Activated T-cell treated with anti-CD3 and anti-CD28 coated beads, Interleukin-2, amount 50 U/mL, for 4 hours (primary cell): ENCODE results near the gene HMX2. TPM values are rescaled to one million over a fixed set of nuclear protein-coding genes. Genes with fewer than 3 reads are reported as not detected.

ENCODE experiments used
- ATAC-seq, 2 donors: fragments of 200-7000 bp; cut with Tn5 transposase; one replicate each; pipeline ENCODE4 v1.10.0; 2021
- DNase-seq: peaks from one replicate; pipeline ENCODE4 v3.0.0-alpha.2; 2020
- H3K27me3 Mint-ChIP-seq: one replicate; pipeline ENCODE4 v1.8.0; 2021; ENCODE audit warnings: low read depth, mixed read lengths
- H3K36me3 Mint-ChIP-seq: one replicate; pipeline ENCODE4 v1.8.0; 2022; ENCODE audit warnings: mixed read lengths; ENCODE audit not compliant: insufficient read depth
- H3K4me1 Mint-ChIP-seq: one replicate; pipeline ENCODE4 v1.8.0; 2021; ENCODE audit warnings: low read depth, mixed read lengths
- H3K4me3 Mint-ChIP-seq: one replicate; pipeline ENCODE4 v1.8.0; 2021; ENCODE audit warnings: mild to moderate bottlenecking, moderate library complexity, mixed read lengths
- H3K9me3 Mint-ChIP-seq: one replicate; pipeline ENCODE4 v1.8.0; 2021; ENCODE audit warnings: mixed read lengths
- total RNA-seq, 3 donors: library from RNA; stranded (reverse); gene quantifications; one replicate each; pipeline ENCODE4 v1.2.1, GENCODE V29; 2021

HMX2 gene
- total RNA-seq, 3 donors from 2014 or later: 0.11 TPM; not detected in 2

DNA sequence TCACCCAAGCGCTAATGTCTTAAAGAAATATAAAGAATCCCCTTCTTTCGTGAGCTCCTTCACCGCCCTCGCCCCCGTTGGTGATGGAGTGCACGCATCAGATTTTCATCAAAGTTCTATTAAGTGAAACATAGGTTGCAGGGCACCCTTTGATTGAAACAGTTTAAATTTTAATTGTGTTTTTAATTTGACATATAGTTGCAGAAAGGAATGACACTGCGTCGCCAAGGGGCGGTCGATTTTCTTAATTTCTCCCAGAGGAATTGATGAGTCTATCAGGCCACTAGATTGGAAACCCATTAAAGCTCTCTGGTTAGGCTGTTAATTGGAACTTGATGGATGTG is 4.1 kb upstream of the HMX2 start:
- H3K36me3 Mint-ChIP-seq: no peaks in the 10 kb centered on the region
- no peak overlapping the region for H3K4me3 Mint-ChIP-seq
- no peaks in the 10 kb centered on the region for H3K9me3 Mint-ChIP-seq
- no peak for DNase-seq
- peaks cover 63% of the 10 kb centered on the region for H3K4me1 Mint-ChIP-seq
- no peak for ATAC-seq
- peaks cover 83% of the 10 kb centered on the region for H3K27me3 Mint-ChIP-seq

DNA sequence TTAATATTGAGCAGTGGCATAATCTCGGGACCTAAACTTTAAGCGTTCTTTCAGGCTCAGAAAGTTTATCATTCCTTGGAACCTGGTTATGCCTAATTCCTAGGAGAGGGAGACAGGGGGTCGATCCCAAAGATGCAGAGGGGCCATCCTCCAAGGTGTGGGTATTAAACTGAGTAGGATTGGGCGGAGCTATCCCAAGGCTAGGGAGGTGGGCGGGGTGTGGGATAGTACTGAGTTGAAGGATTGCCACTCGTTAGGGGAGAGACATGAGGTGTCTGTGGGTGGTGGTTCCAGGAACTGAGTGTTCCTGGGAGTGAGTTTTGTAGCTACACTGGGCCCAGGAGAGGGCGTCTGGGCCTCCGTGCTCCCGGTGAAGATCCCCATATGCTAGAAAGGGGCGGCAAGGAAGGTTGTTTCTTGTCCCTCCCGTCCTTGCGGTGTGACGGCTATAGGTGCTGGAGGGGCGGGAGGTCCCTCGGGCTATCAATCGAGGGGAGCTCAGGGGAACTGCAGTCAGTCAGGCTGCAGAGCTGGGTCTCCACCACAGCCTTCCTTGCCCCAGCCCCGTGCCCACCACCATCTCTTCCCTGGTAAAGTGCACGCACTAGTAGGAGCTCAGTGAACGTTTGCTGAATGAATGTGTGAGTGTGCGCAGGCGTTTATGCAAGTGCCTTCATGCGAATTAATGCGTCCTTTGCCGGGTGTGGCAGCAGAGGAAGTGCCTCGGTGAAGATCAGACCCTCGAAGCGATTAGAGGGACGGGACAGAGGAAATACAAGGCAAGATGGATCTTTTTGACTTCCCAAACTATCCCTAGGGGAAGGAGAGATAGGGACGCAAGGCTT is 3.0 kb upstream of the HMX2 start:
- Mint-ChIP-seq H3K4me1 (peaks cover 64% of the 10 kb centered on the region), H3K27me3 (peaks cover 78% of the 10 kb centered on the region), H3K36me3 (peaks cover 2% of the 10 kb centered on the region), H3K4me3 (peak overlapping the region; percentile 35), H3K9me3 (no peaks in the 10 kb centered on the region)
- ATAC-seq: no peak
- DNase-seq: peak; percentile 7

DNA sequence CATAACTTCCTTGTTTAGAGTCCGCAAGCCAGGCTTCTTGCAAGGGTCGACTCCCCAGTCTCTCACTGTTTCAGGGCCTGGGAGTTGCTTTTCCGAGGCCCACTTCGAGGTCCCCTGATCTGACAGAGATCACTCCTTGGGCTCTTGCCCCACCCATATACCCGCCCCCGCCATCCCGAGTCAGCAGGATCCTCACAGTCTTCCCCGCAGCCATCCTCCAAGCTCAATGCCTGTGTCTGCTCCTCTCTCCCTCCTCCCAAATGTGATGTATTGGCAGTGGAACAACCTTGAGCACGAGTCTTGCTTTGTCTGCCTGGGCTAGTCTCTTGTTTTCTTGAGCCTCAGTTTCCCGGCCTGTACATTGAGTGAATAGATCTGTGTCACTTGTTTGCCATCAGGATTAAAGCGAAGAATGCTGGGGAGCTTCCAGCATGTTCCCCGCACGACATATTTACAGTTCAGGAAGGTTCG is 2.4 kb upstream of the HMX2 start:
- peaks cover 2% of the 10 kb centered on the region for H3K36me3 Mint-ChIP-seq
- peaks cover 78% of the 10 kb centered on the region for H3K27me3 Mint-ChIP-seq
- no peaks in the 10 kb centered on the region for H3K9me3 Mint-ChIP-seq
- peaks cover 65% of the 10 kb centered on the region for H3K4me1 Mint-ChIP-seq
- peak overlapping the region; percentile 9 for H3K4me3 Mint-ChIP-seq
- ATAC-seq (no peak), DNase-seq (no peak)

DNA sequence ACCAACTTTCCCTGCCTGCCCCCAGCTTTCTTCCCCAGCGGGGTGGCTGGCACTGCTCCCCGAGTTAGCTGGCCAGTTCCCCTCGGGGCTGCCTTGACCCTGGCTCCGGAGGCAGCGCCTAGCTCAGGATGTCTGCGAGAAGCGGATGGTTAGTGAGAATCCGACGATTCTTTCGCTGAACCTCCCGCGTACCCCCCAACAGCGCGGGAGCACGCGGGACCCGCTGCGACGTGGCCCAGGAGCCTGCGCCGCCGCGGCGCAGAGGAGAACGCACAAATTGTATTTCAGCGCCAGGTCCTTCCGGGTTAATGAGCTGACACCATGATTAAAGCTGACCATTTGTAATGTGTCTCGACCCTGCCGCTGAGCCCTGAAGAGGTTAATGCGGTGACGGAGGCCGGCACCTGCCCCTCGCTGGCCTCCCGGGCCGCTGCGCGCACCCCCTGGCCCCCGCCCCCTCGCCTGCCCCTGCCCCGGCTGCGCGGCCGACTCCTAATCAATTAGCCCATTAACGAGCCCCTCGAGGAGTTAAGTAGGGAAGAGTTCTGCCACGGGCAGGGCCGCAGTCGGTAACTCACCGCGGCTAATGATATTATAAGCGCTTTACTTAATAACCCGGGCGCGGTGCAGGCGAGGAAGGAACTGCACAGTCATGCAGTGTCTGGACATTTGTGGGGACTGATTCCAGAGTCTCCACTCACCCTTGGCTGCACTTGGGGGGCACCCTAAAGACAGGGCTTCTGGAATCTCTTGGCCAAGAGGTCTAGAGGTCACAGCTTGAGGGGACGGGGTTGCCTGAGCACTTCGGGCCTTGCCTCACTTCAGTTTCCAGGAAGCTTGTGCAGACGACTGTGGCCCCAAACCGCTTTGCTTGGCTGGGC is 1.7 kb upstream of the HMX2 start:
- Mint-ChIP-seq H3K27me3 (peaks cover 74% of the 10 kb centered on the region), H3K36me3 (peaks cover 2% of the 10 kb centered on the region), H3K4me1 (peaks cover 68% of the 10 kb centered on the region), H3K9me3 (no peaks in the 10 kb centered on the region), H3K4me3 (peak overlapping the region; percentile 24)
- no peak for DNase-seq
- no peak for ATAC-seq

DNA sequence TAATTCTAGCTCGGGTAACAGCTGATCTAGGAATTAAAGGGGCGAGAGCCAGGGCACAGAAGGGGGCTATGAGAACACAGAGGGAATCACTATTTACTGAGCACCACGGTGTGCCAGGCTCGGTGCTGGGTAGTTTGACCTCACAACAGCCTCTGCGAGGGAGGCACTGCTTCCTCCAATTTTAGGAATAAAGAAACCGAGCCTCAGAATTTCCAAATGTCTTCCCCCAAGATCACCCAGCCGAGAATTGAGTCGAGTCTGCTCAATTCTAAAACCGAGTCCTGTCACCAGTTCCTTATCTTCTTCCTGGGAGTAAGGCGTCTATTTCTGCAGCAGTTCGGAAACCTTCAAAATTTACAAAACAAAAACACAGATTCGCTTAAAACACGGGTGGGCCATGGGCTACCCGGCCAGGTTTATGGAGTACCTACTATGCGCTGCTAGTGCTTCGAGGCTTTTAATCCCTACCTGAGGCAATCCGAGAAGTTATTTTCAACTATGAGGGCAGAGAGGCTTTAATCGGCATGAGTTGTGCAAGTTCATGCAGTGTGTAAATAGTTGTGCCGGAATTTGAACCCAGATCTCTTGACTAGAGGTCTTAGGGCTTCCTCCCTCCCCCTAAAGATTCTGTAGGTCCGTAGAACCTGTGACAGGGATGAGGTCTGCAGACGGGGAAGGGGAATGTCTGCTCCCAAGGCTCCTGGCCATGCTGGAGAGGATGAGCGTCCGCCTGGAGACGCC is 872 bp upstream of the HMX2 start:
- H3K36me3 Mint-ChIP-seq: peaks cover 2% of the 10 kb centered on the region
- peak overlapping the region; percentile 24 for H3K4me3 Mint-ChIP-seq
- no peaks in the 10 kb centered on the region for H3K9me3 Mint-ChIP-seq
- no peak for ATAC-seq
- H3K4me1 Mint-ChIP-seq: peaks cover 67% of the 10 kb centered on the region
- no peak for DNase-seq
- peaks cover 71% of the 10 kb centered on the region for H3K27me3 Mint-ChIP-seq

DNA sequence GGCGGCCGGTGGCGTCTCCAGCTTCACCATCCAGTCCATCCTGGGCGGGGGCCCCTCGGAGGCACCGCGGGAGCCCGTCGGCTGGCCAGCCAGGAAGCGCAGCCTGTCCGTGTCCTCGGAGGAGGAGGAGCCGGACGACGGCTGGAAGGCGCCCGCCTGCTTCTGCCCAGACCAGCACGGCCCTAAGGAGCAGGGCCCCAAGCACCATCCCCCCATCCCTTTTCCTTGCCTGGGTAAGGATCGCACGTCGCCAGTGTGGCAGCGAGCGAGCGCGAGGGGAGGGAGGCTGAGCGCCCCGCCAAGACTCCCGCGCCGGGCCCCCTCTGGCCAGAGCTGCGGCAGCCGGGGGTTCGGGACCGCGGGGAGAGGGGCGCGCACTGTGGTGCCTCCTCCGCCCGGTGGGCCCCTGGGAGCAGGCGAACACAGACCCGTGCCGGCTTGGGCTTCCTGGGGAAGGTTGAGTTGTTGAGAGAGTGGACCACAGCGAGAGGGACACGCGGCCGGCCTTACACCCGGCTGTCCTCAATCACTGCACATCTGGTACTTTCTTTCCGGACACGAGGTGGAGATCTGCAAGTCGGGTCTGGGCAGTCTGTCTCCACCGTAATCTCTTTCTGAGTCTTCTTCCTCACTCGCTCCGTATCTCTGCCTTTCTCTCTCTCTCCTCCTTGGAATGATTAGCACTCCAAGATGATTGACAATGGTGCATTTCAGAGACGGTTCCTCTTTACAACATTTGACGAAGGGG is 652 bp downstream of the HMX2 start:
- no peak for DNase-seq
- no peak for ATAC-seq
- peaks cover 62% of the 10 kb centered on the region for H3K4me1 Mint-ChIP-seq
- no peaks in the 10 kb centered on the region for H3K9me3 Mint-ChIP-seq
- peak overlapping the region; percentile 69 for H3K4me3 Mint-ChIP-seq
- H3K36me3 Mint-ChIP-seq: peaks cover 2% of the 10 kb centered on the region
- peaks cover 57% of the 10 kb centered on the region for H3K27me3 Mint-ChIP-seq

DNA sequence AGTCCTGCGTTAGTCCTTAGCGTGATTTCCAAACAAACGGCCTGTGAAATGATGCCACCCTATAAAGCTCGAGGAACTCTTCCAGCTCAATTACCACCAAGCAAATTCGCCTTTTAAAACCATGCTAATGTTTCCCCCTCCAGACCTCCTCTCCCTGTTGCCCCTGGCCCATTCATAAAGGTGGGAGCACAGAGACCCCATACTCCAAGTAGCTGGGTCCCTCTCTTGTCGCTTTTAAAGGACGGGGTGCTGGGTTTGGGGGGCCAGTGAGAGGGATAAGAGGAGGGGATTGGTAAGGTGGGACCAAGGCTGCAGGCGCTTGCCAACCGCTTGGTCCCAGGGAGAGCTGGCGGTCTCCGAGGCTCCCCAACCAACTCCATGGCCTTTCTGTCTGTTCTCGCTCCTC is 1.2 kb downstream of the HMX2 start:
- H3K27me3 Mint-ChIP-seq: peaks cover 52% of the 10 kb centered on the region

DNA sequence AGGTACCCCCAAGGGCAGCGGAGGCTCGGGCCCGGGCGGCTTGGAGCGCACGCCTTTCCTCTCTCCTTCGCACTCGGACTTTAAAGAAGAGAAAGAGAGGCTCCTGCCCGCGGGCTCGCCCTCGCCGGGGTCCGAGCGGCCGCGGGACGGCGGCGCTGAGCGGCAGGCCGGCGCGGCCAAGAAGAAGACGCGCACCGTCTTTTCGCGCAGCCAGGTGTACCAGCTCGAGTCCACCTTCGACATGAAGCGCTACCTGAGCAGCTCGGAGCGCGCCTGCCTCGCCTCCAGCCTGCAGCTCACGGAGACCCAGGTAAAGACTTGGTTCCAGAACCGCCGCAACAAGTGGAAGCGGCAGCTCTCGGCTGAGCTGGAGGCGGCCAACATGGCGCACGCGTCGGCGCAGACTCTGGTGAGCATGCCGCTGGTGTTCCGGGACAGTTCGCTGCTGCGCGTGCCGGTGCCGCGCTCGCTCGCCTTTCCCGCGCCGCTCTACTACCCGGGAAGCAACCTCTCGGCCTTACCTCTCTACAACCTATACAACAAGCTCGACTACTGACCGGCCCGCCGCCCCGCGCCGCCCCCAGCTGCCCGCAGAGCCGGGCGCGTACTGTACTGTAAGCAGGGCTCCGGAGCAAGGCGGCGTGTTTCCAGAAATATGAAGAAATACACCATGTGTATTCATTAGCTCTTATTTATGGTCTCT is 1.8 kb downstream of the HMX2 start:
- Mint-ChIP-seq H3K4me3 (peak overlapping the region; percentile 80), H3K27me3 (peaks cover 47% of the 10 kb centered on the region), H3K9me3 (no peaks in the 10 kb centered on the region), H3K36me3 (peaks cover 2% of the 10 kb centered on the region), H3K4me1 (peaks cover 55% of the 10 kb centered on the region)
- peak; percentile 43 for DNase-seq
- ATAC-seq: no peak

More for the DNA sequence above, 1.2 kb downstream of the HMX2 start:
- peak overlapping the region; percentile 69 for H3K4me3 Mint-ChIP-seq
- H3K36me3 Mint-ChIP-seq: peaks cover 2% of the 10 kb centered on the region
- no peaks in the 10 kb centered on the region for H3K9me3 Mint-ChIP-seq
- DNase-seq (no peak), ATAC-seq (no peak)
- H3K4me1 Mint-ChIP-seq: peaks cover 60% of the 10 kb centered on the region

DNA sequence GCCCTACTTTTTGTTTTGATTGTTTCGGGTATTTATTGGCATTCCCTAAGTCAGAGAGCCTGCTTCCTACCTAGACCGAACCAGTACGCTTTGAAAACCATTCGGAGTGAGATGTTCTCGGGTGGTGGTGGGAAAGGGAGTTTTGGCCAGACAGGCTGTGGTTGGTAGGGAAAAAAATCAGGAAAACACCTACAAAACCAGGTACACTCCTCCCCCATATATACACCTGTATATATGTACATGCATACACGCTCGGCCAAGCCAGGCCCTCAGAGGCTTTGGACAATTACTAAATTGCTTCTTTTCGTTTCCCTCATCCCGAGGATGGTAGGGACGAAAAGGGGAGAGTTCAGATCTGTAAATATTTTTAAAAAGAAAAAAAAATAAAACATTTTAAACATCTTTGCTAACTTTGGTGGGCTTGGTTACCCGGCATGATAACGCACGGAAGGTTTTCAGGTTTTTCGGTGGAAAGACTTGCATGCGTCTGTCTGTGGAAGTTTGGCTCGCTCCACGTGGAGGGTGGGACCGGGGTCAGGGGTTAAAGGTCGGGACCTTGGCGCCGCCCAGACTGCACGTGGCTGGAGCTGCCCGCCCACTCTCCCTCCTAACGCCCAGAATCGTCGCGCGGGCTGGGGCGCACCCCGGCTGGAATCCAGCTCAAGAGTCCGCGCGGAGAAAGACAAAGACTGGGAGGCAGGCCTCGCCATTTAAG is 2.5 kb downstream of the HMX2 start:
- Mint-ChIP-seq H3K36me3 (peaks cover 6% of the 10 kb centered on the region), H3K9me3 (no peaks in the 10 kb centered on the region), H3K4me1 (peaks cover 50% of the 10 kb centered on the region), H3K27me3 (peaks cover 40% of the 10 kb centered on the region), H3K4me3 (peak overlapping the region; percentile 80)
- DNase-seq: peak; percentile 48
- no peak for ATAC-seq

DNA sequence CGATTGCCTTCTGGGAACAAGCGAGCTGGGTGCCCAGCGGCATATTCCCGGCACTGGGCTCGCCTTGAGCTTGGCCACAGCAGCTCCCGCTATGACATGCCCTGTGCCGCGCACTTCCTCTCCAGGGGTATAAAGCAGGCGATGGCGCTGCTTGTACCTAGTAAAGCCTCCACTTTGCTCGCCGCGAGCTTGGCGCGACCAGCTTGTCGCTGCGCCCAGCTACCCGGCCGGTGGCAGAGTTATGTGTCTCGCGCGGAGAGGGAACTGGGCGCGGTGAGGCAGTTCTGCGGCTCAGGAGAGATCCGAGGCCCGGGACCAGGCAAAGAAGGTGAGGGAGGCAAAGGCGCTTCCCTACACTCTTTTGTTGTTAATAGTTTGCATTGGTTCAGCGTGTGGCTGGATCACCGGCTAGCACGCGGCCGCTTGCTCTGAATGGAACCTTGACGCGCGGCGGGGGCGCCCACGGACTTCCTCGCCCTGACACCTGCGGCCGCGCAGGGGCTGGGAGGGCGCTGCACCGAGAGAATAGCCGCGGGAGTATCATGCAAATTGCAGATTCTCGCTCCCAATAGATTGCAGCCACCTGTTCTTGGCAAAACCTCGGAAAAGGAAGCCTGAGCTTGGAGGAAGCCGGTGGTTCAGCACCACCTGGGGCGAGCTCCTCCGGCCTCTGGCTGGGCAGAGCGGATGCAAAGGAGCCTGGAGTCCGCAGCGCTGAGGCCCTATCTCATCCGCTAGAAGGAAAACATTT is 3.2 kb downstream of the HMX2 start:
- Mint-ChIP-seq H3K4me3 (peak overlapping the region; percentile 80), H3K36me3 (peaks cover 10% of the 10 kb centered on the region), H3K27me3 (peaks cover 32% of the 10 kb centered on the region), H3K9me3 (no peaks in the 10 kb centered on the region), H3K4me1 (peaks cover 52% of the 10 kb centered on the region)
- ATAC-seq (no peak), DNase-seq (peak; percentile 37)

DNA sequence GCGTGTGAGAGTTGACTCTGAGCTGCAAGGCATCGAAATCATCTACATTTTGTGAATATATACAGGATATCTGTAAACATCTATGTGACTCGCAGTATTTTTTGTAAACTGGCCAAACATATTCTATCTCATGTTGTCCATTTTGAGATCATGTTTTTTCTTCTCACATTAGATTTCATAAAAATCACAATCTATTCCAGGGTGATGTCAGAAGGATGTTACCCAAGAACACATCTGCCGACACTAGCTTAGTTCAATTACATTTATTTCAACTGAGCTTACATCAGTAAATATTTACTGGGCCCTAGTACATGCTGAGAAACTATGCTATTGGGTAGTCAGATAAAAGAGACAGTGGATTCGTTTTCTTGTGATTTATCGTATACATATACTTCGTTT is 3.8 kb downstream of the HMX2 start:
- Mint-ChIP-seq H3K4me3 (peak overlapping the region; percentile 80), H3K4me1 (peaks cover 56% of the 10 kb centered on the region), H3K27me3 (peaks cover 29% of the 10 kb centered on the region), H3K9me3 (no peaks in the 10 kb centered on the region), H3K36me3 (peaks cover 14% of the 10 kb centered on the region)
- no peak for DNase-seq
- no peak for ATAC-seq

DNA sequence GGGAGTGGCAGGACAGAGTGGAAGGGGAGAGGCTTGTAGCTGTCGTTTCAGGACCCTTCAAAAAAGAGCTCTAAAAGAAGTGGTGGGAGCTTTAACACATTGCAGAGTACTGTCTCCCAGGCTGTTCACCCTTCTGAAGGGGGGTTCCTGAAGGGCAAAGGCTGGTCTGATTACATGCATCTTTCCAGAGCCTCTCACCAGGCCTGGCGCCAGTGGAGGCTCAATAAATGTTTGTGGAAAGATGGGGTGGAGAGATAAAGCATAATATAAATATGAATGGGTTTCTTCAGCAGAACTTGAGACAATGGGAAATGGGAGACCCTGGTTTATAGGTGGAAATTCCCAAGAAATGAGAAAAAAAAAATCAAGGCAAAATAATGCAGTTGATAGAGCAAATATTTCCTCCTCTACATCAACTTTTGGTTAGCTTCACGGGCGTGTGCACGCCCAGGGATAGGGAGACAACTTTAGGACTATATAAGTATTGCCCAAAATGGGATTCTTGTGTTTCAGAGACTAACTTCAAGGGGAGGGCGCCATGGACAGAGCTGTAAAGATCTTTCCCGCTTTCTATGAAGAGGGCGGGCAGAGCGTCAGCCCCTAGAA is 5.7 kb downstream of the HMX2 start:
- H3K9me3 Mint-ChIP-seq: no peaks in the 10 kb centered on the region
- peaks cover 31% of the 10 kb centered on the region for H3K36me3 Mint-ChIP-seq
- DNase-seq: no peak
- peaks cover 23% of the 10 kb centered on the region for H3K27me3 Mint-ChIP-seq
- peak overlapping the region; percentile 91 for H3K4me3 Mint-ChIP-seq
- peaks cover 68% of the 10 kb centered on the region for H3K4me1 Mint-ChIP-seq
- ATAC-seq: no peak
